ENCODE results near the gene SCN11A.

DNA sequence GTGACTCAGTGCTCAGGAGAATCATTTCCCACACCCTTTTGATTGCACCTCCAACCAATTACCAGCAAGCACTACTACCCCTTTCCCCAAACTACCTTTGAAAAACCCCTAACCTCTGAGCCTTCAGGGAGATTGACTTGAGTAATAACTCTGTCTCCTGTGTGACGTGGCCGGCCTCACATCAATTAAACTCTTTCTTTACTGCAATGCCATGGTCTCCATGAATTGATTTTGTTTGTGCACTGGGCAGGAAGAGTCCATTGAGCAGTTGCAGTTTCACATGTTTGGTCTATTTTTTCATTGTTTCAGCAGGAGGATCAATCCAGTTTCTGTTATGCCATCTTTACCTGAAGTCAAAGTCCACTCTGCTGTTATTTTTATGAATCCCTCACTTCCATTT lies 32.4 kb downstream of the SCN11A start:
- TF ChIP-seq POLR2AphosphoS5 (IDR thresholded peaks at IDR 0.05; ENCODE audit: control insufficient read depth, insufficient read depth, low read depth, low read length) (no peak), SP1 (CRISPR knock-in tag; IDR thresholded peaks at IDR 0.05) (no peak), EHMT2 (IDR thresholded peaks at IDR 0.05) (no peak), NFE2L1 (tag; IDR thresholded peaks at IDR 0.05; ENCODE audit: borderline replicate concordance, low read depth) (no peak), SMARCA5 (IDR thresholded peaks at IDR 0.05) (no peak), POLR2A (conservative IDR thresholded peaks at IDR 0.05) (no peak), ZNF232 (CRISPR knock-in tag; IDR thresholded peaks at IDR 0.05) (no peak), TGIF2 (CRISPR knock-in tag; IDR thresholded peaks at IDR 0.05) (no peak), SMAD1 (IDR thresholded peaks at IDR 0.05; ENCODE audit: low read depth, low read length, partially characterized antibody) (no peak), DDX20 (tag; IDR thresholded peaks at IDR 0.05; ENCODE audit: low read depth) (no peak)
- TF ChIP-seq, protein P1, sequence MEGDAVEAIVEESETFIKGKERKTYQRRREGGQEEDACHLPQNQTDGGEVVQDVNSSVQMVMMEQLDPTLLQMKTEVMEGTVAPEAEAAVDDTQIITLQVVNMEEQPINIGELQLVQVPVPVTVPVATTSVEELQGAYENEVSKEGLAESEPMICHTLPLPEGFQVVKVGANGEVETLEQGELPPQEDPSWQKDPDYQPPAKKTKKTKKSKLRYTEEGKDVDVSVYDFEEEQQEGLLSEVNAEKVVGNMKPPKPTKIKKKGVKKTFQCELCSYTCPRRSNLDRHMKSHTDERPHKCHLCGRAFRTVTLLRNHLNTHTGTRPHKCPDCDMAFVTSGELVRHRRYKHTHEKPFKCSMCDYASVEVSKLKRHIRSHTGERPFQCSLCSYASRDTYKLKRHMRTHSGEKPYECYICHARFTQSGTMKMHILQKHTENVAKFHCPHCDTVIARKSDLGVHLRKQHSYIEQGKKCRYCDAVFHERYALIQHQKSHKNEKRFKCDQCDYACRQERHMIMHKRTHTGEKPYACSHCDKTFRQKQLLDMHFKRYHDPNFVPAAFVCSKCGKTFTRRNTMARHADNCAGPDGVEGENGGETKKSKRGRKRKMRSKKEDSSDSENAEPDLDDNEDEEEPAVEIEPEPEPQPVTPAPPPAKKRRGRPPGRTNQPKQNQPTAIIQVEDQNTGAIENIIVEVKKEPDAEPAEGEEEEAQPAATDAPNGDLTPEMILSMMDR (IDR thresholded peaks at IDR 0.05 in 2 of 3, conservative IDR thresholded peaks at IDR 0.05 in 1 of 3; ENCODE audit: insufficient read depth in 2 of 3, low read depth in 1 of 3, low read length in 3 of 3), result no peak
- TF ChIP-seq, protein P2, sequence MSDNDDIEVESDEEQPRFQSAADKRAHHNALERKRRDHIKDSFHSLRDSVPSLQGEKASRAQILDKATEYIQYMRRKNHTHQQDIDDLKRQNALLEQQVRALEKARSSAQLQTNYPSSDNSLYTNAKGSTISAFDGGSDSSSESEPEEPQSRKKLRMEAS (CRISPR knock-in tag; IDR thresholded peaks at IDR 0.05), result no peak
